DND-41 (cell line): Measurements from ENCODE around the gene TPD52L1.

Experiments
- ATAC-seq: fragments of 200-7000 bp; cut with Tn5 transposase; 3 replicates; pipeline ENCODE4 v1.9.1; 2021; ENCODE audit warnings: low read depth; ENCODE audit not compliant: insufficient read depth
- DNase-seq: peaks from one replicate; pipeline ENCODE4 v3.0.0-alpha.2; 2020
- H2AFZ ChIP-seq: 2 replicates; pipeline ENCODE4 v1.6.0; 2012; ENCODE audit warnings: low read depth, low read length
- H3K27ac ChIP-seq: 2 replicates; pipeline ENCODE4 v1.5.1; 2012; ENCODE audit warnings: low read length, inconsistent platforms
- H3K27me3 ChIP-seq: fragments of 200-600 bp; sonication (generic); 2 replicates; pipeline ENCODE4 v1.6.0; 2012; ENCODE audit warnings: low read length, mild to moderate bottlenecking, inconsistent platforms; ENCODE audit not compliant: insufficient read depth, poor library complexity
- H3K36me3 ChIP-seq: 2 replicates; pipeline ENCODE4 v1.5.1; 2012; ENCODE audit warnings: low read length, inconsistent platforms; ENCODE audit not compliant: insufficient read depth
- H3K4me1 ChIP-seq: 2 replicates; pipeline ENCODE4 v1.5.1; 2012; ENCODE audit warnings: mild to moderate bottlenecking, low read length; ENCODE audit not compliant: insufficient read depth
- H3K4me2 ChIP-seq: 2 replicates; pipeline ENCODE4 v1.6.0; 2012; ENCODE audit warnings: mild to moderate bottlenecking, moderate library complexity, low read length, inconsistent platforms; ENCODE audit not compliant: insufficient read depth
- H3K4me3 ChIP-seq, 2 experiments: fragments of 200-600 bp in 1 of 2; shearing (Covaris generic) in 1 of 2; 2 replicates each; pipeline ENCODE4 v1.5.1; 2012 to 2016; ENCODE audit warnings: inconsistent platforms in 2 of 2, low read length in 2 of 2, mild to moderate bottlenecking in 2 of 2, low read depth in 1 of 2, moderate library complexity in 1 of 2
- H3K79me2 ChIP-seq: 2 replicates; pipeline ENCODE4 v1.6.0; 2012; ENCODE audit warnings: low read length, inconsistent platforms; ENCODE audit not compliant: insufficient read depth
- H3K9ac ChIP-seq: 2 replicates; pipeline ENCODE4 v1.6.0; 2012; ENCODE audit warnings: low read depth, mild to moderate bottlenecking, inconsistent platforms, low read length, moderate library complexity
- H3K9me3 ChIP-seq: 2 replicates; pipeline ENCODE4 v1.5.1; 2012; ENCODE audit warnings: low read length, moderate library complexity, mild to moderate bottlenecking, inconsistent platforms; ENCODE audit not compliant: insufficient read depth, severe bottlenecking
- H4K20me1 ChIP-seq: 2 replicates; pipeline ENCODE4 v1.6.0; 2012; ENCODE audit warnings: low read length; ENCODE audit not compliant: insufficient read depth
- EZH2 ChIP-seq: IDR thresholded peaks from 3 replicates; pipeline ENCODE4 v1.6.1; 2012; ENCODE audit warnings: borderline replicate concordance, low read depth, mild to moderate bottlenecking, moderate library complexity, low read length, inconsistent platforms; ENCODE audit not compliant: severe bottlenecking
- TF ChIP-seq, protein P1 (sequence below): IDR thresholded peaks from 2 replicates; pipeline ENCODE4 v1.5.1; 2012; ENCODE audit warnings: borderline replicate concordance, low read length, moderate library complexity, mild to moderate bottlenecking; ENCODE audit not compliant: poor library complexity, severe bottlenecking; ENCODE audit errors: extremely low read depth

TPD52L1 gene

DNA sequence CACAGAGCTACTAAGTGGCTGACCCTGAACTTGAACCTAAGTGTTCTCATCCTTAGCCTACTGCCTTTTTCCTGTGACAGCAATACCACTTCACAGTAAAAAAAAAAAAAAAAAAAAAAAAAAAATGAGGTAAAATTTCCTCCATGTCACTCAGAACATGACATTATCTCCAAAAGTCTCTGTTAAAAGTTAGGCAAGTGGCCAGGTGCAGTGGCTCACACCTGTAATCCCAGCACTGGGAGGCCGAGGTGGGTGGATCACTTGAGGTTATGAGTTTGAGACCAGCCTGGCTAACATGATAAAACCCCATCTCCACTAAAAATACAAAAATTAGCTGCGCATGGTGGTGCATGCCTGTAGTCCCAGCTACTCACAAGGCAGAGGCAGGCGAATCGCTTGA lies 159.4 kb downstream of the TPD52L1 start:
- no peaks in the 10 kb centered on the region for H3K79me2 ChIP-seq
- no peak overlapping the region for H2AFZ ChIP-seq
- H3K36me3 ChIP-seq, result no peaks in the 10 kb centered on the region
- H3K9ac ChIP-seq, result no peak overlapping the region
- H3K27me3 ChIP-seq, result peaks cover 6% of the 10 kb centered on the region
- no peak for TF ChIP-seq EZH2
- TF ChIP-seq, protein P1, sequence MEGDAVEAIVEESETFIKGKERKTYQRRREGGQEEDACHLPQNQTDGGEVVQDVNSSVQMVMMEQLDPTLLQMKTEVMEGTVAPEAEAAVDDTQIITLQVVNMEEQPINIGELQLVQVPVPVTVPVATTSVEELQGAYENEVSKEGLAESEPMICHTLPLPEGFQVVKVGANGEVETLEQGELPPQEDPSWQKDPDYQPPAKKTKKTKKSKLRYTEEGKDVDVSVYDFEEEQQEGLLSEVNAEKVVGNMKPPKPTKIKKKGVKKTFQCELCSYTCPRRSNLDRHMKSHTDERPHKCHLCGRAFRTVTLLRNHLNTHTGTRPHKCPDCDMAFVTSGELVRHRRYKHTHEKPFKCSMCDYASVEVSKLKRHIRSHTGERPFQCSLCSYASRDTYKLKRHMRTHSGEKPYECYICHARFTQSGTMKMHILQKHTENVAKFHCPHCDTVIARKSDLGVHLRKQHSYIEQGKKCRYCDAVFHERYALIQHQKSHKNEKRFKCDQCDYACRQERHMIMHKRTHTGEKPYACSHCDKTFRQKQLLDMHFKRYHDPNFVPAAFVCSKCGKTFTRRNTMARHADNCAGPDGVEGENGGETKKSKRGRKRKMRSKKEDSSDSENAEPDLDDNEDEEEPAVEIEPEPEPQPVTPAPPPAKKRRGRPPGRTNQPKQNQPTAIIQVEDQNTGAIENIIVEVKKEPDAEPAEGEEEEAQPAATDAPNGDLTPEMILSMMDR, result no peak
- no peak for ATAC-seq
- H3K4me1 ChIP-seq, result no peaks in the 10 kb centered on the region
- no peaks in the 10 kb centered on the region for H3K9me3 ChIP-seq
- H3K4me3 ChIP-seq, result no peak overlapping the region
- DNase-seq, result no peak
- H3K27ac ChIP-seq, result no peak overlapping the region
- H4K20me1 ChIP-seq, result no peaks in the 10 kb centered on the region
- H3K4me2 ChIP-seq, result no peak overlapping the region
